Stimulated activated CD8-positive, alpha-beta memory T cell treated with anti-CD3 and anti-CD28 coated beads, Interleukin-4, amount 100 ng/mL, for 48 hours (primary cell): ENCODE data around the gene FASTK.

Source experiments
- DNase-seq: peaks from one replicate; pipeline ENCODE4 v3.0.0-alpha.2; 2020

Gene FASTK

DNA sequence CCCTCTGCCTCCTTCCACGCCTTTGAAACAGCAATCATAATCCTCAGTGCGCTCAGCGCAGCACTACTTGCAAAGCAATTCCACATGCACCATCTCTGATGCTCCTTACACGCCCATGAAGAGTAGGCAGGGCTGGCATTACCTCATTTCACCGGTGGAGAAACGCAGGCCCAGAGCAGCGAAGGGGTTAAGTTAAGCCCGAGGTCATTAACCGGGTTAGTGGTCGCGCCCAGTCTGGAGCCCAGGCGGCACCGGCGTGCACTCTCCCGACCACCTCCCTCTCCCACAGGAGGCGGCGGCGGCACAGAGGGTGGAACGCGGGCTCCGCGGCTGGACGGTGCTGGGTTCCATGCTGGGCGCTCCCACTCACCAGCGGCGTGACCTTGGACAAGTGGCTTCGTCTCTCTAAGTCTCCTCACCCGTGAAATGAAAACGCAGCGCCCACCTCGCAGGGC, 515 bp downstream of the FASTK start:
- peak; percentile 41 for DNase-seq

DNA sequence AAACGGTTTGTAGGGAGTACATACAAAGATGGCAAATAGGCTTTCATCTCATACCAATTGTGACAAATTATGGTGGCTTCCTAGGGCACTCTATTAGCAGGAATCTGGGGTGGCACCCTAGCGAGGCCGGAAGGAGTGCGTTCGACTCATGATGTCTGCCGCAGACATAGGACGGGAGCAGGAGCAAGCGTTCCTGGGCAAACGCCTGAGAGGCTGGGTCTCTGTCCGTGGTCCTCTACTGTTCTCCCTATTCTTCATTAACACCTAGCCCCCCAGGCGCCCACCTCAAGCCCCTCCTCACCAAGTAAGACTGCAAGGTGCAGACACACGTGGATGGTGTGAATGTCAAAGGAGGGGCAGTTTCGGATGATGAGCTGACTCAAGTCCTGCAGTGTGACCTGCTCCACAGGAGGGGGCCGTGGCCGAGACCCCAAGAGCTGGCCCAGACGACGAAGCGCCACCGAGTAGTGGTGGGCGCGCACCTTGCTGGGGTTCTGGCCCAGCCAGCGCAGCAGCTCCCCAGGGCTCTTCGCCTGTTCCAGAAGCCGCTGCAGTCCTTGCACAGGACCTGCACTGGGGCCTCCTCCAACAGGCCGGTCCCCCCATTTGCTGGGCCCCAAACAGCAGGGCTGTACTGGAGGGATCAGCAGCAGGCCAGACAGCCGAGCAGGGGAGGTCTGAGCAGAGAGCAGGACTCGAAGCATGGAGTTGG, 1.3 kb downstream of the FASTK start:
- no peak for DNase-seq

DNA sequence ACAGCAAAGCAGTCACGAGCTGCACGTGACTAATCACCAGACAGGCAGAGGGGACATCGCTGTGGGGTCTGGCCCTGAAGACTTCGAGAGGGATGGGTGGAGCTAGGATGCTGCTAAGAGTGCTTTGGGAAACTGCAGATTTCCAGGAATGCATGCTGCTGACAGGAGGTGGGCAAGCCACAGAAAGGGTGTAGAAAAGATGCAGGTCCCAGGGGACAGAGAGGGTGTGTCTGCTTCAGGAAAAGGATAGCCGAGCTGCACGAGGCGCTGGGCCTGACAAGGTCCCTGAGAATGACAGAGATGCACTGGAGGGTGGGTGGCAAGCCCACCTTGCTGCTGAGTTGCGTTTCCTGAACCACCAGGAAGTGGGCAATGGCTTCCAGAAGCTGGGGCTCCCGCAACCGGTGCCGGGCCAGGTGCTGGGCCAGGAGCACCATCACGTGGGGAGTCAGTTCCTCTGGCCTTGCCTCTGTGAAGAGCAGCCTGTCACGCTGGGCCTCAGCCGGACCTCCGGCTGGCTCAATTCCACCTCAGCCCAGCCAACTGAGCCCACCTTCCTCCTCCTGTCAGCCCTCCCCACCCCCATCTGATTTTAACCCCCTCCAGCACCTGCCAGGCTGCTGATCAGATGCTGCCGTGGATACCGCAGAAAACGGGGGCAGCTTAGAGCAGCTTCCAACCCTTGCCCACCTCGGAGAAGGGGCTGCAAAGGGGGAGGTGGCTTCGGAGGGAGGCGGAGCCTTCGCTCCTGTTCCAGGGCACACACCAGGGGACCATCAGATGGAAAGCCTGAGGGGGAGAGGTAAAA, 2.2 kb downstream of the FASTK start:
- DNase-seq = no peak

DNA sequence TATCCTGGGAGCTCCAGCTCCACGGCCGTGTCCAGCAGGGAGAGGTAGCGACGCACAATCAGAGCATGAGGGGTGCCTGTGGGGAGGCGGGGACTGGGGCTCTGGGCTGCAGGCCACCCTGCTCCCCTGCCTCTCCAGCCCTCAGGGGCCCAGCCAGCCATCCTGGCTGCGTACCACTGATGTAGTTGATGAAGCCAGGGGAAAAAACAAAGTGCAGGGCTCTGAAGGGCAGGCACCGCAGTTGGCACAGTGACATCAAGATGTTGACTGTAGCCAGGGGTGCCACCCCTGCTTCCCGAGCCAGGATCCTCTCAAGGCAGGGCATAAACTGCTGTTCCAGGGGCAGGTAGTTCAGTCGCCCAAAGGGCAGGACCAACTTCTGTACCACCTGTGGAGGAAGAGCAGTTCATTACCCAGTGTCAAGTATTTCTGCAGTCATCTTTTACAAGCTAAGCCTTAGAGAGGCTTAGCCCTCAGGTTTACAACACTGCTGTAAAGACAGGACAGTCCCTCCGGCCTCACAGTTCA, 2.8 kb downstream of the FASTK start:
- no peak for DNase-seq

DNA sequence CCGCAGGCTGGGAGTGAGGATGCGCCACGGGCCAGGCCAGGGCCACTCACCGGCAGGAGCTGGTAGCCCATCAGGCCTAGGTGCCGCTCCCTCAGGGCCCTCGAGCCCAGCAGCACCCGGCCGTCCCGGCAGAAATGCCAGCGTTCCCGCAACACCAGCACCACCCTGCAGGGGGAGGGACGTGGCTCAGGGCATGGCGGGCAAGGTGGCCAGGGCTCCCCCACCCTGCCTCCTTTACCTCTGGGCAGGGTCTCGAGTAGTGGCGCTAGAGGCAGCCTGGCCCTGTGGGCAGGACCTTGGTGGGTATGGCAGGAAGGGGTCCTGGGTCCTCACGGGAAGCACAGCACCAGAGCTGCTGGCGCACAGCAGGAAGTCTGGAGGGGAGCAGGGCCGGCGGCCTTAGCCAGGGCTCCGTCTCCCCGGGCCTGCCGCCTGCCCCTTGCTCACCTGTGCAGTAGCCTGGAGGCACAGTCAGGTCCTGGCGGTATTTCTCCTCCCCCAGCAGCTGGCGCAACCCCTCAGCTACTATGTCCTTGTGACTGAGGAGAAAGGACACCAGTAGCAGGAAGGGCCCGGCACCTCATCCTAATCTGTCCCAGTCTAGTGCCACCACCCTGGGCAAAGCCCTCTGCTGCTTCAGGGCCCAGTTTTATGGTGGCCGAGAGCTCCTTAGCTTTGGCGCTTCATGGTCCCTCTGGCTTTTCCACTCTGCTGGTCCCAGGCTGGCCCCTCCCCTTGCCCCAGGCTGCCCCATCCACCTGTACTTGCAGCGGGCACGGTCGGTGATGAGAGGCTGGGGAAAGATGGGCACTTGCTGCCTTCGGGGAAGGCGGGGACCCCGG, 3.5 kb downstream of the FASTK start:
- DNase-seq = peak; percentile 44

DNA sequence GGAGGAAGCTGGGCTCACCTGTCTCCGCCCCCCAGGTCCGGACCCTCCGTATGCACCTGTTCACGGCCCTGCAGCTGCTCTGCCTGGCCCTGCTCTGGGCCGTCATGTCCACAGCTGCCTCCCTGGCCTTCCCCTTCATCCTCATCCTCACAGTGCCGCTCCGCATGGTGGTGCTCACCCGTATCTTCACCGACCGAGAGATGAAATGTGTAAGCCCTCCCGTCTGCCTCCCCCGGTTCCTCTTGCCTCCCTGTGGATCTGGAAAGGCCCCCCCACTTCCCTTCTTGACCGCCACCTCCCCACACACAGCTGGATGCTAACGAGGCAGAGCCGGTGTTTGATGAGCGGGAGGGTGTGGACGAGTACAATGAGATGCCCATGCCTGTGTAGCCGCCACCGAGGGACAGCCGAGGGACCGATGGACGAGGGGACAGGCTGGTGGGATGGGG, 4.6 kb downstream of the FASTK start:
- DNase-seq = no peak

DNA sequence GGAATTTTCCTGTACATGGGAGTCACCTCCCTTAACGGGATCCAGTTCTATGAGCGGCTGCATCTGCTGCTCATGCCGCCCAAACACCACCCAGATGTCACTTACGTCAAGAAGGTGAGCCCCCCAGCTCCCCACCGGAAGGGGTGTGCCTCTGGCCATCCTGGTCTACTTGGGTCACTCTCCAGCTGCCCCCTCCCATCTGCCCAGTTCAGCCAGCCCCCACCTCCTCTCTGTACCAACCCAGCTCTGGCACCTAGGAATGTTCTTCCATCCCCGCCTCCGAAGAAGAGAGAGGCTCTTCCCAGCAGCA, 5.0 kb downstream of the FASTK start:
- DNase-seq = no peak

DNA sequence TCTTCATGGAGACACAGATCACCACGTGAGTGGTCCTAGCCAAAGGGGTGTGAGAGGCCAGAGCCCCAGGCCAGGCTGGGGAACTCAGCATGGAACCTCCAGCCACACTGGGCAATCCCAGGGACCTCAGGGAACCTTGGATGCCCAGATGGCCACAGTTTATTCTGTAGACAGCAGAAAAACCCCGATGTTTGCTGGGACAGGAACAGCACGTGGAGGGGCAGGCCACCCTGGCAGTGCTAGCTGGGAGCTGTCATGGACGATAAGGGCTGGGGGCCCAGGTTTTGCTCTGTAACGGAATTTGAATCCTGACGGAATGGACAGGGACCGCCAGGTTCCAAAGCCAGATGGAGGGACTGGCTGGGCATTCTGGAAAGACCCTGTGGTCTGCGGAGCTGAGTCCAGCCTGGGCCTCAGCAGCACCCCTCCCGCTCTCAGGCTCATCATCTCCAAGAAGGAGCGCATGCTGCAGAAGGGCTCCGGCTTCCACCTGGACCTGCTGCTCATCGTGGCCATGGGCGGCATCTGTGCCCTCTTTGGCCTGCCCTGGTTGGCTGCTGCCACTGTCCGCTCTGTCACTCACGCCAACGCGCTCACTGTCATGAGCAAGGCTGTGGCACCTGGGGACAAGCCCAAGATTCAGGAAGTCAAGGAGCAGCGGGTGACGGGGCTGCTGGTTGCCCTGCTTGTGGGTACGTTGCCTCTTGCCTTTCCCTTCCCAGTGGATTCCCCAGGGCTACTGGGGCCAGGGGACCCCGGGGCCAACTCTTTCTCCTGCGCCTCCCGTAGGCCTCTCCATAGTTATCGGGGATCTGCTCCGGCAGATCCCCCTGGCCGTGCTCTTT, 5.6 kb downstream of the FASTK start:
- no peak for DNase-seq

DNA sequence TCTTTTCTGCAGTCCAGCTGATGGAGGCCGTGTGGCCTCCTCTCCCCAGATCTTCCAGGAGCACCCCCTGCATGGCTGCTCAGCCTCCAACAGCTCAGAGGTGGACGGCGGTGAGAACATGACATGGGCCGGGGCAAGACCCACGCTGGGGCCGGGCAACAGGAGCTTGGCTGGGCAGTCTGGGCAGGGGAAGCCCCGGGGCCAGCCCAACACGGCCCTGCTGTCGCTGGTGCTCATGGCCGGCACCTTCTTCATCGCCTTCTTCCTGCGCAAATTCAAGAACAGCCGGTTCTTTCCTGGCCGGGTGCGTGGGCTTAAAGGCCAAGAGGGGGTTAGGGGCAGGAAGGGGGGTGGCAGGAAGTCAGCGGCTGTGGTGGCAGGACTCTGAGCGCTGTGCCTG, 6.6 kb downstream of the FASTK start:
- no peak for DNase-seq

DNA sequence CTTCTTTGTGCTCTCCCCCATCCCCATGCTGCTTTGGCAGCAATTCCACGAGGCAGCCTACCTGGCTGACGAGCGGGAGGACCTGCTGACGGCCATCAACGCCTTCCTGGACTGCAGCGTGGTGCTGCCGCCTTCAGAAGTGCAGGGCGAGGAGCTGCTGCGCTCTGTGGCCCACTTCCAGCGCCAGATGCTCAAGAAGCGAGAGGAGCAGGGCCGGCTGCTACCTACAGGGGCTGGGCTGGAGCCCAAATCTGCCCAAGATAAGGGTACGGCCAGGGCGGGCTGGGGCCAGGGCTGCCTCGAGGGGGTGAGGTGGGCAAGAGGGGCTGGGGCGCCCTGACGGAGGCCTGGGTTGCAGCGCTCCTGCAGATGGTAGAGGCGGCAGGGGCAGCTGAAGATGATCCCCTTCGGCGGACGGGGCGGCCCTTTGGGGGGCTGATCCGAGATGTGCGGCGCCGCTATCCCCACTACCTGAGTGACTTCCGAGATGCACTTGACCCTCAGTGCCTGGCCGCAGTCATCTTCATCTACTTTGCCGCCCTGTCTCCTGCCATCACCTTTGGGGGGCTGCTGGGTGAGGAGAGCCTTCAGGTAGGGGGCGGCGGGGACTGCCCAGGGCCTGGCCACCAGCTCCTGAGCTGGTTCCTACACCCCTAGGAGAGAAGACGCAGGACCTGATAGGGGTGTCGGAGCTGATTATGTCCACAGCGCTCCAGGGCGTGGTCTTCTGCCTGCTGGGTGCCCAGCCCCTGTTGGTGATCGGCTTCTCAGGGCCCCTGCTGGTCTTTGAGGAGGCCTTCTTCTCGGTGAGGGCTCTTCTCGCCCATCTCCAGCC, 9.4 kb downstream of the FASTK start:
- no peak for DNase-seq

DNA sequence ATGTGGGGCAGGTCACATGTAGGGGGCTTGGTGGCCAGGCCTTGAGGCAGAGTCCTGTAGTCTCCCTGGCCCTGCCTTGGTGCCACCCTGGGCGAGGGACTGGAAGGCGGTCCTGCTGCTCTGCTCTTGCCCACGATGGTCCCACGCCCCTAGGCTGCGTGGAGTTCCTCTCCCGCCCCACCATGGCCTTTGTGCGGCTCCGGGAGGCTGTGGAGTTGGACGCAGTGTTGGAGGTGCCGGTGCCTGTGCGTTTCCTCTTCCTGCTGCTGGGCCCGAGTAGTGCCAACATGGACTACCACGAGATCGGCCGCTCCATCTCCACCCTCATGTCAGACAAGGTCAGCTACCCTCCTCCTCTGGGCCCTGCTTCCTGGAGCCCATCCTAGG, 10.0 kb downstream of the FASTK start:
- DNase-seq = no peak

DNA sequence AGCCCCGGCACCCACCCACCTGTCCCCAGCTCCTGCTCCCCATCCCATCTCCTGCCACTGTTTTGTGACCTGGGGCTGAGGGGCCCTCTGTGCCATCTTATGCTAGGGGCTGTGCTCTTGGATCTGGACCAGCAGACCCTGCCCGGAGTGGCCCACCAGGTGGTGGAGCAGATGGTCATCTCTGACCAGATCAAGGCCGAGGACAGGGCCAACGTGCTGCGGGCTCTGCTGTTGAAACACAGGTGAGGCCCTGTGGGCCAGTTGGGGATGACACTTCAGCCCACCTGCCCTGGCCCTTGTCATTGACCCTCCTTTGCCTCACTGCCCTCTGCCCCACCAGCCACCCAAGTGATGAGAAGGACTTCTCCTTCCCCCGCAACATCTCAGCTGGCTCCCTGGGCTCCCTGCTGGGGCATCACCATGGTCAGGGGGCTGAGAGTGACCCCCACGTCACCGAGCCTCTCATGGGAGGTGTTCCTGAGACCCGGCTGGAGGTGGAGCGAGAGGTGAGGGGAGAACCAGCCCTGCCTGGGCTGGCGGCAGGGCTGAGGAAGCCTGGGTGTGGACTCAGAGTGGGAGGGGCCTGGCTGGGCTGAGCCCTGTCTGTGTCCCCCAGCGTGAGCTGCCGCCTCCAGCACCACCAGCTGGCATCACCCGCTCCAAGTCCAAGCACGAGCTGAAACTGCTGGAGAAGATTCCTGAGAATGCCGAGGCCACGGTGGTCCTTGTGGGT, 10.6 kb downstream of the FASTK start:
- no peak for DNase-seq

DNA sequence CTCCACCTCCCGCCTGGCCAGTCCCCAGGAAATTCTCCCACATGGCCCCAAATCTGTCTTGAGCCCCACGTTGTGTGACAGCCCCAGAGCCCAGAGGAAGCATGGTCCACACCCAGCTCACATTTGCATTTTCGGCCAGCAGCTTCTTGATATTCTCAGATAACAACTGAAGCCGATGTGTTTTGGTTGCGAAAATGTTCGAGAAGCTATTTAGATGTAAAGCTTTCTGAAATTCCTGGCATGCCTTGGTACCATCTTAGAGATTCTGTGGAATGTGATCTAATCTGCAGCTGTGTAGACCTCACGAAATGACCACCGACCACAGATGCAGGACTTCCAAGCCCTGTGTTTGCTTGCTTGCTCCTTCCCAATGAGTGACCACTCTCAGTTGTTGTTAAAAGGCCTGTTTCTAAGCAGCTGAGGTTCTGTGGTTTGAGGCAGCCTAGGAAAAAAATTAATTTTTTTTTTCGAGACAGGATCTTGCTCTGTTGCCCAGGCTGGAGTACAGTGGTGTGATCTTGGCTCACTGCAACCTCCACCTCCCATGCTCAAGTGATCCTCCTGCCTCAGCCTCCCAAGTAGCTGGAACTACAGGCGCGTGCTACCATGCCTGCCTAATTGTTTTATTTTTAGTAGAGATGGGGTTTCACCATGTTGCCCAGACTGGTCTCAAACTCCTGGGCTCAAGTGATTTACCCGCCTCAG, 12.4 kb downstream of the FASTK start:
- DNase-seq = no peak

DNA sequence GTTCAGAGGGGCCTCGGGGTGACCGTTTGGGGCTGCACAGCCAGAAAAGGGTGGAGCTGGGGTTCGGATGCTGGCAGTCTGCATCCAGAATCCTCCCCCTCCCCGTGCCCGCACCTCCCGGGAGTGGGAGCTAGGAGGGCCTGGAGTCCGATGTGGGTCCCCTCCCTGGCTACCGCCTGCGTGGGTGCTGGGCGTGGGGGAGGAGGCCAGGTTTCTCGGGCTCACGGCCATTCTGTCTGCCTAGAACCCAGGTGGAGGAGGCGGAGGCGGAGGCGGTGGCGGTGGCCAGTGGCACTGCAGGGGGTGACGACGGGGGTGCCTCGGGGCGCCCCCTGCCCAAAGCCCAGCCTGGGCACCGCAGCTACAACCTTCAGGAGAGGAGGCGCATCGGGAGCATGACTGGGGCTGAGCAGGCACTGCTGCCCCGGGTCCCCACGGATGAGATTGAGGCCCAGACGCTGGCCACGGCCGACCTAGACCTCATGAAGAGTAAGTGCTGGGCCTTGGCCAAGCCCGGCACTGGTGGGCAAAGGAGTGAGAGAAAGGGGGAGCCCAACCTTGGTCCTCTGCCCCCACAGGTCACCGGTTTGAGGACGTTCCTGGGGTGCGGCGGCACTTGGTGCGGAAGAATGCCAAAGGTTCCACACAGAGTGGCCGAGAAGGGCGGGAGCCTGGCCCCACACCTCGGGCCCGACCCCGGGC, 14.2 kb downstream of the FASTK start:
- no peak for DNase-seq

DNA sequence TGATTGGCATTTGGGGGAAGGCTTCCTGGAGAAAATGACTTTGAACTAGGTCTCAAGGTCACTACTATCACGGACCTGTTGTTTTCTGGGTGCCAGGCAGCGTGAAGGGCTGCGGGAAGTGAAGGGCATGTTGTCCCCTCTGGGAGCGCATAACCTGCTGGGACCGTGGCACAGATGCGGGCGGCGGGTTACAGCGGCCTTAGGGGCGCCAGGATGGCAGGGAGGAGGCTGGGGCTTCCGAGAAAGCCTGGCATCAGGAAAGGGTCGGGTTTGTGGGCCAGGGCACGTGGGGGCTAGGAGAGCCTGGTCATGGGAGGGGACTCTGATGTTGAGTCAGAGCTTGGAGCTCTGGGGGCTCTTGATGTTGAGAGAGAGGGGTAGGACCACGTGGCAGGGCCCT, 15.1 kb downstream of the FASTK start:
- DNase-seq = no peak

DNA sequence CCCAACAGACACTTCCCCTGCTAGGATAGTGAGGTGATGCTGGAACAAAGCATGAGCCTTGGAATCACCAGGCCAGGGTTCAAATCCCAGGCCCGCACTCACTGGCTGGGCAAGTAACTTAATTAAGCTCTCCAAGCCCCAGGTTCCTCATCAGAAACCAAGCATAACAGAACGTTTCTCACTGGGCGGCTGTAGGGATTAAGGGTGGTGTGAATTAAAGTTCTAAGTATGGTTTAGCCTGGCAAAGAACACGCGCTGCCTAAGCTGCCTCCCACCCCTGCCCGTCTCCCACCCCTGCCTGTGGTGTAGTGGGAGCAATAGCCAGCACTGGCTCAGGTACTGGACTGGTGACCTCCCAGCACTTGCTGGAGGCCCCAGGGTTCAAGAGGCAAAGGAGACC, 15.6 kb downstream of the FASTK start:
- no peak for DNase-seq

DNA sequence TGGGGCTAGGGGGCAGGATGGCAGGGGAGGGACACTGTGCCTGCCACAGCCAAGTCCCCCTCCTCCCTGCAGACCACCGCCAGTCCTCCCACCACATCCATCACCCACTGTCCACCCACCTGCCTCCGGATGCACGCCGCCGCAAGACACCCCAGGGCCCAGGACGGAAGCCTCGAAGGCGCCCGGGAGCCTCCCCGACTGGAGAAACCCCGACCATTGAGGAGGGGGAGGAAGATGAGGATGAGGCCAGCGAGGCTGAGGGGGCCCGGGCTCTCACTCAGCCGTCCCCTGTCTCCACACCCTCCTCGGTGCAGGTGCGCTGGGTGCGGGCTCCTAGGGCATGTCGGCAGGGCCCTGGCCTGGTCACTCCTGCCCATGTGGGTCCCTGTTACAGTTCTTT, 16.2 kb downstream of the FASTK start:
- DNase-seq = no peak

DNA sequence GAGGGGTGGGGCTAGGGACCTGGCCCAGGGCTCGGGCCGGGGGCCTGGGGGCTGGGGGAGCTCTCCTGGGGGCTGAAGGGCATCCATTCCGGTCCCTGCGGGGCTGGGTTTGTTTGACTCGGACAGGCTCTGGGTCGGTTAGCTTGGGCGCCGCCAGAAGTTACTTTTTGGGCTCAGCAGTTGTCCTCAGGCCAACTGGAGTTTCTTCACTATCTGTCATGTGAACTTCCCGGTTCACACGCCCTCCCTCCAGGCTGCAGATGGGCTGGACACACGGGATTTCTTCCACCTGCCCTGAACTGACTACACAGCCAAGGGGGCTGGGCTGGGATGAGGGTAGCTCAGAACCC, 17.4 kb downstream of the FASTK start:
- DNase-seq = no peak

DNA sequence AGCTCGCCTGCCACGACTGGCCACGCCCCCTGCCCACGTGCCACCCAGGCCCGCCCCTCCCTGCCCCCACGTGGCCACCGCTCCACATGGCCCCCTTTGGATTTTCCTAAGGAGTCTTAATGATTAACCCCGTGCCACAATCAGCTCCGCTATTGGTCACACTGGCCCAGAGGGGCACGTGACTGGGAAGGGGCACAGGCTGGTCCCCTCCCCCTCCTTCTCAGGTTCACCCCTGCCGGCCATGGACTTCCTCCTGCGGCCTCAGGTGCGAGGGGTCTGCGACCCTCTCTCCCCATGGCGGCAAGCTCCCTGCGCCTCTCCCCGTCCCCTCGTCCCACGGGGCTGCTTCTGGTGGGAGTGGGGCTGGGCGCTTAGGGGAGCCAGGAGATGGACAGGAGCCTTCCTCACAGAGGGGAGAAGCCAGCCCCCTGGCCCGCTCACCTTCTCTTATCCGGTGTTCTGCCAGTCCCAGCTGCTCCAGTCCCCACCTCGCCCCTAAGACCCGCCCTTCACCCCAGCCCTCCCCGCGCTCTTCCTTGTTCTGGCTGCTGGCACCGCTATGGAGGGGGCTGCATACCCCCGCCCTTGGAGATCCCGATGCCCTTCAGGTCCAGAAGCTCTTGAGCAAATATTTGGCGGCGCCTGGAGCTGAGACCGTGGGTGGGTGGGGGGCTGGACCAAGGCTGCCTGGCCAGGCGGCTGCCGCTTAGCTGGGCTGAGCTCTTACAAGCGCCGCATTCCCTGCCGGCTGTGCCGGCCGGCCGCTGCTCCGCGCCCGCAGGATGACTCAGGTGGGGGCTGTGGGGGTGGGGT, 18.0 kb downstream of the FASTK start:
- no peak for DNase-seq
